Left lung (tissue), 10 donors: ENCODE measurements around the gene NAV2. TPM values are rescaled to one million over a fixed set of nuclear protein-coding genes. Genes with fewer than 3 reads are reported as not detected.
A peak's percentile ranks its signal among the peaks of the same experiment; 100 is the strongest.

Experiments
- ATAC-seq: fragments of 200-7000 bp; cut with Tn5 transposase; one replicate; pipeline ENCODE4 v1.9.1; 2020; ENCODE audit warnings: moderate library complexity
- DNase-seq, 4 donors: peaks; one replicate each; pipeline ENCODE4 v3.0.0-alpha.2; 2013 to 2020
- H3K27ac ChIP-seq, 2 donors: fragments of 200-600 bp; sonication (generic) in 1 of 2; one replicate each; pipeline versions ENCODE4 v1.5.0 to v1.8.0; 2020 to 2021
- H3K27me3 ChIP-seq, 2 donors: fragments of 200-600 bp; sonication (generic) in 1 of 2; one replicate each; pipeline versions ENCODE4 v1.5.0 to v1.8.0; 2020 to 2021
- H3K36me3 ChIP-seq, 2 donors: fragments of 200-600 bp; sonication (generic) in 1 of 2; one replicate each; pipeline versions ENCODE4 v1.5.0 to v1.8.0; 2020 to 2021
- H3K4me1 ChIP-seq, 2 donors: fragments of 200-600 bp; one replicate each; pipeline ENCODE4 v1.8.0; 2021
- H3K4me3 ChIP-seq, 2 donors: fragments of 200-600 bp; sonication (generic) in 1 of 2; one replicate each; pipeline versions ENCODE4 v1.5.0 to v1.8.0; 2020 to 2021; ENCODE audit warnings: mild to moderate bottlenecking in 1 of 2
- H3K9me3 ChIP-seq, 2 donors: fragments of 200-600 bp; sonication (generic) in 1 of 2; one replicate each; pipeline versions ENCODE4 v1.5.0 to v1.8.0; 2020 to 2021
- intact Hi-C, 2 donors: fragments of 100-400 bp; cut with DNase I; formaldehyde crosslinking; loops; one replicate each; pipeline versions ENCODE4 v1.11.2 to v1.14.2; 2022
- polyA plus RNA-seq, 6 donors: library from polyadenylated mRNA; unstranded; fragments of 120-200 nt; gene quantifications; one replicate each; pipeline ENCODE4 v1.2.1, GENCODE V29; 2013; ENCODE audit not compliant: insufficient read length in 6 of 6
- total RNA-seq, 2 donors: library from RNA; stranded (reverse); fragmentation: NEBNext Ultra II Directional; extraction: Animal tissue kit (Norgen Biotek cat#: 25700); gene quantifications; one replicate each; pipeline ENCODE4 v1.2.1, GENCODE V29; 2021
- TF ChIP-seq, protein P1 (sequence below), 2 donors: fragments of 200-600 bp; sonication (generic) in 1 of 2; IDR thresholded peaks; one replicate each; pipeline versions ENCODE4 v1.5.0 to v1.8.0; 2021; ENCODE audit warnings: antibody characterized with exemption in 2 of 2
- donor health status: DM: no; HTN: yes; CAD: no.
- donor health status: DM: no; HTN: no; CAD: no.

Gene NAV2
- total and polyA plus RNA-seq, 8 donors = 18.0 to 59.9 (median 23.1) TPM

DNA sequence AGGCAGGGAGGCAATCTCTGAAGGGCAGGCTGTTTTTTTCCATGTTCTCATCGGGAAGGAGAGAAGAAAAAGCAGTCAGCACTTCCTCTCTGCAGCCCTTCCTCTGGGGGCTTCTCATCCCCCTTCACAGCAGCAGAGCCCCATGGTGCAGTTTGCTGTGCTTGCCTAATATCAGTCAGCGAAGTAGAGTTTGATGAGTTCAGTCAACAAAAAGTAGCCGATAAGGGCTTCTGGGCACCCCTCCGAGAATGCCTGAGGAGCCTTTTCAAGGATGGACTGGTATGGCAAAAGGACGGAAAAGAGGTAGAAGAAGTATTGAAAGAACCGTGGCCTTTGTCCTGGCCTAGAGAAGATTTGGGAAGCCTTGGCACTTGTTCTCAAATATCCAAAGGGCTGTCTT, 55.6 kb downstream of the NAV2 start:
- Histone ChIP-seq H3K27ac (peak overlapping the region in 1 of 2 donors; percentile 68), H3K4me3 (no peak overlapping the region), H3K4me1 (peaks cover 11% of the 10 kb centered on the region in 2 donors), H3K36me3 (no peaks in the 10 kb centered on the region), H3K9me3 (no peaks in the 10 kb centered on the region), H3K27me3 (no peaks in the 10 kb centered on the region)
- intact Hi-C loops = no loop called here
- ATAC-seq = peak; percentile 65
- TF ChIP-seq, protein P1, sequence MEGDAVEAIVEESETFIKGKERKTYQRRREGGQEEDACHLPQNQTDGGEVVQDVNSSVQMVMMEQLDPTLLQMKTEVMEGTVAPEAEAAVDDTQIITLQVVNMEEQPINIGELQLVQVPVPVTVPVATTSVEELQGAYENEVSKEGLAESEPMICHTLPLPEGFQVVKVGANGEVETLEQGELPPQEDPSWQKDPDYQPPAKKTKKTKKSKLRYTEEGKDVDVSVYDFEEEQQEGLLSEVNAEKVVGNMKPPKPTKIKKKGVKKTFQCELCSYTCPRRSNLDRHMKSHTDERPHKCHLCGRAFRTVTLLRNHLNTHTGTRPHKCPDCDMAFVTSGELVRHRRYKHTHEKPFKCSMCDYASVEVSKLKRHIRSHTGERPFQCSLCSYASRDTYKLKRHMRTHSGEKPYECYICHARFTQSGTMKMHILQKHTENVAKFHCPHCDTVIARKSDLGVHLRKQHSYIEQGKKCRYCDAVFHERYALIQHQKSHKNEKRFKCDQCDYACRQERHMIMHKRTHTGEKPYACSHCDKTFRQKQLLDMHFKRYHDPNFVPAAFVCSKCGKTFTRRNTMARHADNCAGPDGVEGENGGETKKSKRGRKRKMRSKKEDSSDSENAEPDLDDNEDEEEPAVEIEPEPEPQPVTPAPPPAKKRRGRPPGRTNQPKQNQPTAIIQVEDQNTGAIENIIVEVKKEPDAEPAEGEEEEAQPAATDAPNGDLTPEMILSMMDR (IDR thresholded peaks at IDR 0.05) = no peak
- peak in 1 of 4 donors; percentile 41 for DNase-seq

DNA sequence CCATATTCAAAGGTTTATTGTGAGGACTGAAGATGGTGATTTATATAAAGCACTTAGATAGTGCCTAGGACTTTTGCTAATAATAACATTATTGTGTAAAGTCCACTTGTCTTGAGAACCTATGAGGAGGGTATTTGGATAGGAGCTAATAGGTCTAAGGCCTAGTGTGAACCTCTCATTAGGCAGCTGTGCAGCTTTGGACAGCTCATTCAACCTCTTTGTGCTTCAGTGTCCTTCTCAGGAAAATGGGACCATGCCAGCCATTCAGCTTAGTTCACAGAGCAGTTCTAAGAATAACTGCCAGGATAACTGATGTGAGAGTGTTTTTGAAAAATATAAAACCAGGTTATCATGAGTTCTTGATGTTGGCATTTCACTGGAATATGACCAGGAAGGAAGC, 56.2 kb downstream of the NAV2 start:
- intact Hi-C loops = no loop called here
- DNase-seq (peak in 1 of 4 donors; percentile 40), ATAC-seq (peak; percentile 78)
- Histone ChIP-seq H3K4me3 (no peak overlapping the region), H3K9me3 (no peaks in the 10 kb centered on the region), H3K27ac (peak overlapping the region; percentile 4 to 68), H3K4me1 (peaks cover 11% of the 10 kb centered on the region in 2 donors), H3K36me3 (no peaks in the 10 kb centered on the region), H3K27me3 (no peaks in the 10 kb centered on the region)
- TF ChIP-seq, protein P1 (IDR thresholded peaks at IDR 0.05) = no peak

DNA sequence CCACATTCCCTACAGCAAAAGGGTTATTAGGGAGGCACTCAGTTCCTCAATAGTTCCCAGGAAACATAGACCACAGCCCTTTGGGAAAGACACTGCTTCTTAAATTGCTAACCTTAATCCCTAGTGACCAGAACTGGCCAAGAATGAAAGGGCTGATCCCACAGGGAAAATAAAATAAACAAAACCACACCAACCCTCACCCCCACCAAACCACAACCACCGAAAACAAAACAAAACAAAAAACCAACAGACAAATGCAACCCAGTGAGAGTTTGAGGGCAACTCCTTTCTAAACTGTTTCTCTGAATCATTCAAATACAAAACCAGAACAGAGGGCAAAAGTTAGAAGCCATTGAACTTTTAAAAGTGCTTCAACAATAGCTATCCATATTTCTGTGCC, 57.2 kb downstream of the NAV2 start:
- no peak for ATAC-seq
- Histone ChIP-seq H3K27me3 (no peaks in the 10 kb centered on the region), H3K9me3 (no peaks in the 10 kb centered on the region), H3K27ac (peak overlapping the region; percentile 4 to 68), H3K4me1 (peaks cover 11% of the 10 kb centered on the region in 2 donors), H3K36me3 (no peaks in the 10 kb centered on the region), H3K4me3 (no peak overlapping the region)
- no peak for DNase-seq
- intact Hi-C loops = no loop called here
- TF ChIP-seq, protein P1 (IDR thresholded peaks at IDR 0.05) = no peak

DNA sequence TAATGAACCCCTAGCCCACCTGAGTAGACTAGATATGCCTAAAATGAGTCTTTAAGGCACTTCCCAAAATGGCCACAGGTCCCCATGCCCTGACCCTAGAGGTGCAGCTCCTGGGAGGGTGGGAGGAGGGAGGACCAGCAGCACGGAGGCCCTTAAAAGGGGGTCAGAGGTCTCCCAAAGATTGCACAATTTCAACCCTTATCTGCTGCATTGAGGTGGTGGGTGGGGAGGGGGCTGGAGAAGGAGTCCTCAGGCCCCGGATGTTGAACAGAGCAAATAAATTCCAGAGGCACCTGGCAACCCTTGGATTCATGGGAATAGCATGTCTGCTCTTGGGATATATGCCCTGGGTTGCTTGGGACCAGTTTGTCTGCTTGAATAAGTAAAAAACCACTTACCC, 57.6 kb downstream of the NAV2 start:
- Histone ChIP-seq H3K36me3 (no peaks in the 10 kb centered on the region), H3K27ac (peak overlapping the region in 1 of 2 donors; percentile 68), H3K4me1 (peaks cover 11% of the 10 kb centered on the region in 2 donors), H3K27me3 (peaks cover 0 to 2% of the 10 kb centered on the region in 2 donors), H3K9me3 (no peaks in the 10 kb centered on the region), H3K4me3 (no peak overlapping the region)
- no peak for ATAC-seq
- intact Hi-C loops = no loop called here
- DNase-seq = no peak
- TF ChIP-seq, protein P1 (IDR thresholded peaks at IDR 0.05) = no peak

DNA sequence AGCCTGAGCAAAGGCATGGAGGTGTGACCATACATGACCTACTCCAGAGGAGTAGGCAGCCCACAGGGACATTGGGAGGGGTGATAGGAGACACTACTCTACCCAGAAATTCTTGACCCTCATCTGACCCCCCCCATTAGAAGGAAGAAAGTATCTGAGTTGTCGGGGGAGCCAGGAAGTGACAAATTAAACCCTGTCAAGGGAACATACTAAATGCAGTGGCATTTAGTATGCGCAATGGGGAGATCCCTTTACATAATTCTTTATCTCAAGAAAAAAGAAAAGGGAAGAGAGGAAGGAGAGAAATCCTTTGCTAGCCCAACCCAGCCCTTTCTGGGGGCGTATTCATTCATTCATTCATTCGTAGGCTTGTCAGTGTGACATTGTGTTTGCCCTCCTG, 58.8 kb downstream of the NAV2 start:
- peaks cover 11% of the 10 kb centered on the region in 2 donors for H3K4me1 ChIP-seq
- TF ChIP-seq, protein P1 (IDR thresholded peaks at IDR 0.05) = no peak
- H3K9me3 ChIP-seq = no peaks in the 10 kb centered on the region
- no peak for ATAC-seq
- no peak for DNase-seq
- no peak overlapping the region for H3K27ac ChIP-seq
- H3K36me3 ChIP-seq = no peaks in the 10 kb centered on the region
- intact Hi-C loops = no loop called here
- H3K4me3 ChIP-seq = no peak overlapping the region
- peaks cover 0 to 13% of the 10 kb centered on the region in 2 donors for H3K27me3 ChIP-seq
